Middle frontal gyrus (tissue), 1 donor: ENCODE measurements around the gene FGFRL1.
"Not testable (repeated sequence)": the region's sequence is repeated elsewhere in the genome, so short reads cannot be mapped to it uniquely, and the experiment has no call there.

Experiments used
- DNase-seq: peaks from one replicate; pipeline ENCODE4 v3.0.0-alpha.2; 2015; ENCODE audit warnings: low spot score; ENCODE audit errors: extremely low spot score

Gene FGFRL1

DNA sequence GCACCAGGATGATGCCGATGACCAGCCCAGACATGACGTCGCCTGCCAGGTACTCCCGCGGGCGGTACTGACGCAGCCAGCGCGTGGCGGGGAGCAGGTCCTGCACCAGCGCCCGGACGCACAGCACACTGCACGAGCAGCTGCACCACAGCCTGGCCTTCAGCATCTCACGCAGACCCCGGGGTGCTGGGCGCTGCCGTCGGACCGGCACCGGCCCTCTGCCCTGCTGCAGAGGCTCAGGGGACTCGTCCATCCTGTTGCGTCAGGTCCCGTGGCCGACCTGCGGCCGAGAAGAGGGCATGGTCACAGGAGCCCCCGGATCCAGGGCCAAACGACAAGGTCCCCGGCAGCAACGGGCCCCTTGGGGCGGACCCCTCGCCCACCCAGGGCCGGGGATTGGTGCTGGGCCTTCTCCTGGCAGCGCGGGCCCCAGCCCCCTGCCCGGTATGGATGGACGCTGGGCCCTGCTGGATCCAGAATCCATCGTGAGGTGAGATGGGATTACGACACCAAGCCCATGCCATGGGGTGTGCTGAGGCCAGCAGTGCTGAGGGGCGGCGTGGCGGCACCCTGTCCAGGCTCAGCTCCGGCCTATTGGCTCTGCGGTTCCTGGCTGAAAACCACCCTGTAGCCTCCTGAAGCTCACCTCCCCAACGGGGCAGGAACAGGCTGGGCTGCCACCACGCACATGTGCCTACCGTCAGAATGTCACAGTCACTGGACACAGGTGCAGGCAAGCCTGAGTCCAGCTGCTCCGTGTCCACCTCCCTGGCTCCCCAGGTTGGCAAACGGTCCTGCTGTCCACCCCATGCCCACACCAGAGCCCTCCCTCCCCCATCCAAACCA lies 19.8 kb upstream of the FGFRL1 start:
- no peak for DNase-seq

DNA sequence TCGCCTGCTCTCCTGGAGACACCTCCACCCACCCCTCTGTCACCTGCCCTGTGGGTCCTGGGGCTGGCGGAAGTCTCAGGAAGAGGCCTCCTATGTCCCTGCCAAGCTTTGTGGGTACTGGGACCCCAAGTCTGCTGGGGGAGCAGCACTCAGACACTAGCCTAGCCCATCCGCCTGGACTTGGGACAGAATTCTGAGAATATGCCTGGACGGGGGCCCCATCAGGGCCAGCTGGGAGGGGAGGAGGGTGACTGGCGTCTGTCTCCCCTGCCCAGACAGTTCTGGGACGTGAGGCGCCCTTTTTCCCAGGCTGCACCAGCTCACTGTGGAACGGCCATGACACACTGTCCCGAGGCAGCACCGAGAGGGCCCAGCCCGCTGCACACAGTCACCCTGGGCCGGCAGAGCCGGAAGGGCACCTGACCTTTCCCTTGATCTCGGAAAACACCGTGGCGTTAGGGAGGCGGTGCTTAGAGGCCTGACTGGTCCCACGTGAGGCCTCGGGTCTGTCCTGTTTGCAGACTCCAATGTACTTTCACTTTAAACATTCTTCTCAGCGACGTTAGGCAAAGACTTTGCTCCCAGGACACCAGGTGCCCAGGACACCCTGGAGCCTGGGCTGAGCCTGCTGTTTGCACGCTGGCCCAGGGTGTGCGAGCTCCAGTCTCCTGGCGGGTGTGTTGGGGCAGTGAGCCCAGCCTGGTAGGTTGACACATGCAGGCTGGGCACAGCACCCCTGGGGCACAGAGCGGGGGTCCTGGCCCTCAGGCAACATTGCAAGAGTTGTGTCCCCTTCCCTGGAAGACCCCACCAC lies 18.9 kb upstream of the FGFRL1 start:
- no peak for DNase-seq

DNA sequence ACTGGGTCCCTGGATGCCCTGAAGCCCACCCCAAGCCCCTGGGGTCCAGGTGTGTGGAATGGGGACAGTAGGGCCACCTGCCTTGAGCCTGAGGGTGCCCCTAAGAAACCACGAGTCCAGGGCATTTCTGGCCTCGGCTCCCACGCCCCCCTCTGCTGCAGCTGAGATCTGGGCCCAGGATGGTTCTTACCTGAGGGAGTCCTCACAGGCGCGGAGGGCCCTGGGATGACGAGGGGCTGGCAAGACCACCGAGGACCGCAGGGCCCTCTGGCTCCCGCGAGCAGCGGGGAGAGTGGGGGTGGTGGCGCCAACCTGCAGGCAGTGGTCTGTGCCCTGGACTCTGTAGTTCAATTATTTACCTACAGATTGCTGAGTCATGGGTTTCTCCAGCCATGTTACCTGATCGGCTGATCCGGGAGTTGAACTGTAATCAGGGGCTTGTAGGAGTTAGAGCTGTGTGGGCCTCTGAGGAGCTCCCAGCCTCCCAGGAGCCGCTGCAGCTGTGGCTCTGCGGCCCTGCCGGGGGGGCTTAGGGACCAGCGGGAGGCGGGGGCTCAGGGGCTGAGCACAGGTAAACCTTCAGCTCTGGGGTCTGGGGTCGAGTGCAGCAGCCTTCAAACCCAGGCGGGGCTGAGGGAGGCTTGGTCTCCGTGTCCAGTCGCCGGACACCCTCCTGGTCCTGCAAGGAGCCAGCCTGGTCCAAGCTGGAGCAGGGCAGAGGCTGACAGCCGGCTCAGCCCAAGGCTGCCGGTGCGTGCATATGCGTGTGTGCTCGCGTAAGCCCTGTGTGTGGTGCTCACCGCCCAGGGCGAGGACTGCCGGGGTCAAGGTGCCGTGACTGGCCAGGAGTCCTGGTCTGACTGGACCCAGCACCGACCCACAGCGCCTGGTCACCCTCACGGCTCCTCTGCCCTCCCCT lies 18.1 kb upstream of the FGFRL1 start, which contains the start of gene SLC26A1:
Gene SLC26A1, minus strand, starts transcription at position 294 of the 919 bp plus-strand sequence. CDS start 1,701 bp downstream, outside the sequence.
- DNase-seq: no peak

DNA sequence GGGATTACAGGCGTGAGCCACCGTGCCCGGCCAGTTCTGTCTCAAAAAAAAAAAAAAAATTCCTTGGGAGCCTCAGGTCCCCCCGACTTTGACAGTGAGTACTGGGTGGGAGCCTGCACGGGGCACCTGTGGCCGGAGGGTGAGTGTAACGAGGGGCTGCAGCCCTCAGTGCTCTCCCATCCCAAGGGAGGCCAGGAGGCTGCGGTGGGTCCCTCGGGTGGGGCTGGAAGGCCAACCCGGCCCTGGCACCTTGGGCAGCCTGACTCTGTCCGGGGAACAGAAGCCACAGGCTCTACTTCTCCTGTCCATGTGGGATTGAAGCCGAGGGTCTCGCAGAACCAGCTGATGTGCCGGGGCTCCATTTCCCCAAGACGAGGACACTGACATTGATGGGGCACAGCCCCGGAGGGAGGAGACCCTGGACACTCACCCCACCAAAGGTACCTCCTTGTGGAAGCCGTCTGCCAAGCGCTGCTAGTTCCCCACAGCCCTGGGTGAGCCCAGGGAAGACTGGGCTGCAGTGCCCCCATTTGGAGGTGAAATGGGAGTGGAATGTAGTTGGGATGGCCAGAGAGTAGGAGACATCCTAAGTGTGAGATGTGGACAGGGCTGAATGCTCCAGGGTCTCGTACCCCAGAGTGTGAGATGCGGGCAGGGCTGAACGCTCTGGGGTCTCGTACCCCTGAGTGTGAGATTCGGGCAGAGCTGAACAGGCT lies 16.0 kb upstream of the FGFRL1 start:
- no peak for DNase-seq

DNA sequence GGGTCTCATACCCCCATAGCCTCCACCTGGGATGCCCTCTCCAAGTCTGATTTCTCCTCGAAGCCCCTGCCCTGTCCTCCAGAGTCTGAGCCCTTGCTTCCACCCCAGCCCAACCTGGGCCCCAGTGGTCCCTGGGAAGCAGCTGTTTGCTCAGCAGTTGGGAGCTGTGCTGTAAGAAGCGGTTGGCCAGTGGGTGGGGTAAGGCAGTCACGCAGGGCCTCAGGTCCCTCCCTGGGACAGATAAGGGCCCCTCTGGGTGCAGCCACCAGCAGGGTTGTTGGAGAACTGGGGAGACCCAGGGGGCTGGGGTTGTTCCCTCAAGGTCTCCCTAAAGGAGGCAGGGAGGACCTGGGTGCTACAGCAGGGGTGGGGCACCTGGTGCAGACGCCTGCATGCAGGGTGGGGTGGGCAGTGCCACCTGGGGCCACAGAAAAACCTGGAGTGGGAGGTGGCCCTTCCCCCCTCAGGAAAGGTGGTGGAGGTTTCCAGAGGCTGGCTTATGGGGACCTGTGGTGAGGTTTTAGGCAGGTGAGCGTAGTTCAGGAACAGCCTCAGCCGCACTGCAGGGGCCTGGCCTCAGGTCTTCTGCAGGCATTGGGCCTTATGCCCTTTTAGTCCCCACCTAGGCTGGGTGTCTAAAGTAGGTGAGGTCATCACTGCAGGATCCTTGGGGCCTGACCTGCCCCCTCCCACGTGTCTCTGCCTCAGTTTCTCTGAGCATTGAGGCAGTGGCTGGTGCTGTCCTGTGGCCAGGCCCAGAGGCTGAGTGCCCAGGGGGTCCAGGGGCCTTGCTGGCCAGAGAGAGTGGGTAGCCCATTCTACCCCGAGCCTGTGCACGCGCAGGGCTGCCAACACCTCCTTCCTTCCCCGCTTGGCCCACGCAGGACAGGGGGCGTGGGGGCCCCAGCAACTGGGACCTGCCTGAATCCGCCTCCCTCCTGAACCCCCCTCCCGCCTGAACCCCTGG lies 15.1 kb upstream of the FGFRL1 start:
- DNase-seq: no peak

DNA sequence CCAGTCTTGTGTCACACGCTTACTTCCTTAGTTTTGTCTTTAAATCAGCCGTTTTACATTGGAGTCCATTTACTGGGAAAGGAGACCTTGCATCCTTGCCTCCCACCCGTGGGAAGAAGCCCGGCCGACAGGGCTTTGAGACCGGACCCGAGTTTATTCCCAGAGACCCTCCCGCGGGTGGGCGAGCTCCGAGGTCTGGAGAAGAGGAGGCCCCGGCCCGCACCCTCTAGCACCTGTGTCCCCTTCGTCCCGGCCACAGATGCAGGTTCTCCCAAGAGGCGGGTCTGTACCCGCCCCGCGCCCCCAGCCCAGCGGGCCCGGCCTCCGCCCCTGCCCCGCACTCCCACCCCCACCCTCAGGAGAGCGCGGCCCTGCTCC lies 14.4 kb upstream of the FGFRL1 start:
- no peak for DNase-seq

DNA sequence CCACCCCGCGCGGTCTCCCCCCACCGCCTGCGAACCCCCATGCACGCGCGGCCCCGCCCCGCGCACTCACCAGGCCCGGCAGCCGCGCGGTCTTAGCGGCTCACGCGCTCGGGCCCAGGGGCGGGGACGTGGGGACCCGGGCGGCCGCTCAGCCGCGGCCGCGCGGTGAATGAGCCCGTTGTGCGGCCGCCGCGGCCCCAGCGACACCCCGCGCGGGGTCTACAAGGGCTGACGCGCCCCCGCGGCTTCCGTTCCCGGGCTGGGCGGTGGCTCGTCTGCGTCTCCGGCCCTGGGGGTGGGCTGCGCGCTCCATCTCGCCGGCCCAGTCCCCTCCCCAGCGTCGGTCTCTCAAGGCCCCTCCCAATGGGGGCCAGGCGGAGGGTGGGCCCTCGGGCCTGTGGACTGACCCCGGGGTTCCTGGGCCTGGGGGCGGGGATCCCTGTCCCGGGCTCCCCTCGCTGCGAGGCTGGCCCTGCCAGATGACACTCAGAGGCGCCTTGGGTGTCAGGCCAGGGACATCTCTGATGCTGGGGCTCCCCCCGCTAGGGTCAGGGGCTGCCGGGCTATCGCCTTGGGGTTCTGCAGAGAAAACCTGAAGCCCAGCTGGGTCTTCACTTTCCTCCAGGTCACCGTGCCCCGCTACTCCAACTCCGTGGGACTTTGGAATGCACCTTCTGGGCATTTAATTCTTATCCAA lies 13.9 kb upstream of the FGFRL1 start:
- DNase-seq: no peak

DNA sequence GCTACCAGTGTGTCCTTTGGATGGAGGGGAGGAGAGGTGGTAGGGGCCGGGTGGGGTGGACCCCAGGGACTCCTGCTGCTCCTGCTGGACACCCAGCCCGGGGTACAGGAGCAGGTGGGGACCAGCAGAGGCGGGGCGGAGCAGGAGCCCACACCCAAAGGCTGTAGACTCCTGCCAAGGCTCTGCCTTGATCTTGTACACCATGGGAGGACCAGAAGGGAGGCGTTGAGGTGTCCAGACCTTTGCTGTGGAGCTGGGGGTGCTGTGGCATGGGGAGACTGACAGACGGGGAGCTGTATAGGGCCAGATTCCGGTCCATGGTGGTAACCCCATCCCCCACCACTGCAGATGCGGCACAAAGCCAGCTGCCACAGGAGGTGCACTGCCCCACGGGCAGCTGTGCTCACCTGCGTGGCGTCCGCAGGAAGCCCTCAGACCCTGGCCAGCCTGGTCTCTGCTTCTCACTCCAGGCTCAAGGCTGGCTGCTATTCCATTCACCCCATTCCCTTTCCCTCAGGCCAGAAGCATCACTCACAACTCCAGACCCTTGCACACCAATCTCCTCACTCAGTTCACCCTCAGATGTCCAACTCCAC lies 13.2 kb upstream of the FGFRL1 start:
- no peak for DNase-seq

DNA sequence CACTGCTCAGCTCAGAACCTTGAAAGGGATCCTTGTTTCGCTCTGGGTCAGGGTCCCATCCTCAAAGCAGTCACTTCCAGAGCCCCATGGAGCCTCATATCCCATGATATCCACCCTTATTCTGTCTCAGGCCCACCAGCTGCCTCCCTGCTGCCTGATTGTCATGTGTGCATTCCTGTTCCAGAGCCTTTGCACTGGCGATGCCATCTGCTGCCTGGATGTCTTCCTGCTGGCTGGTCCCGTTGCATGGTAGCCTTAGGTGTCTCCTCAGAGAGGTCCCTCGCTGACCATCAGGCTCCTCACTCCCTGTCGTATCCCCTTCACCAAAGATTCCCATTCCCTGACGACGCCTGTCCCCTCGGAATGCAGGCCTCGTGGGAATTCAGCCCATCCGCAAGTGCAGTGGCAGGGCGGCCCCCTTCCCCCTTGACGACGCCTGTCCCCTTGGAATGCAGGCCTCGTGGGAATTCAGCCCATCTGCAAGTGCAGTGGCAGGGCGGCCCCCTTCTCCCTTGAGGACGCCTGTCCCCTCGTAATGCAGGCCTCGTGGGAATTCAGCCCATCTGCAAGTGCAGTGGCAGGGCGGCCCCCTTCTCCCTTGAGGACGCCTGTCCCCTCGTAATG lies 12.1 kb upstream of the FGFRL1 start:
- not testable (repeated sequence) for DNase-seq

DNA sequence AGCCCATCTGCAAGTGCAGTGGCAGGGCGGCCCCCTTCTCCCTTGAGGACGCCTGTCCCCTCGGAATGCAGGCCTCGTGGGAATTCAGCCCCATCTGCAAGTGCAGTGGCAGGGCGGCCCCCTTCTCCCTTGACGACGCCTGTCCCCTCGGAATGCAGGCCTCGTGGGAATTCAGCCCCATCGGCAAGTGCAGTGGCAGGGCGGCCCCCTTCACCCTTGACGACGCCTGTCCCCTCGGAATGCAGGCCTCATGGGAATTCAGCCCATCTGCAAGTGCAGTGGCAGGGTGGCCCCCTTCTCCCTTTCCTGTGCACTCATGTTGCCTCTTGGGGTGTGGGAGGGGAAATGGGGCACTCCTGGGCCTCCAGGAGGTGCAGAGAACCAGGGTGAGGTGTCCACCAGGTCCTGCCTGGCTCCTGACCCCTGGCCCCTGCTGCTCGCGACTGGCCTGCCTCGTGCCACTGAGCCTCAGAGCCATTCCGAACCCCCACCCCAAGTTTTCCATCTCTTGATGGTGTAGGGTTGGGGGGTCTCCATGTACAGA lies 11.5 kb upstream of the FGFRL1 start:
- no peak for DNase-seq

DNA sequence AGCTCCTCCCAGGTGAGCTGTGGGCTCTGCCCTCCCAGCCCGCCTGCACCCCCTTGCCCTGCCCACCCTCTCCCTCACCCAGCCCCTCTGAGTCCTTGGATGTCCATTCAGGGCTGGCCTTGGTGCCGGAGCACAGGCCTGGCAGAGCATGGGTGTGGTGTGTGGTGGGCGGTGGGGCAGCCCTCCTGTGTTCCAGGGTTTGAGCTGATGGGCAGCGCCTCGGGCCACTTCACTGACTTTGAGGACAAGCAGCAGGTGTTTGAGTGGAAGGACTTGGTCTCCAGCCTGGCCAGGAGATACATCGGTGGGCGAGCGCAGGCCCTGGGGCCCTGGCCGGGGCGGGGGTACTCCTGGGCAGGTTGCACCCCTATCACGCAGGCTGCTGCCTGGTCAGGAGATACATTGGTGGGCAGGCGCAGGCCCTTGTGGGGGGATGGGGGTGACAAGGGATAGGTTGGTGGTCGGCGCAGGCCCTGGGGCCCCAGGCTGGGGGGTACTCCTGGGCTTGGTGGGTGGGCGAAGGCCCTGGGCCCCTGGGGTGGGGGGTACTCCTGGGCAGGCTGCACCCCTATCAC lies 10.7 kb upstream of the FGFRL1 start:
- DNase-seq: no peak

DNA sequence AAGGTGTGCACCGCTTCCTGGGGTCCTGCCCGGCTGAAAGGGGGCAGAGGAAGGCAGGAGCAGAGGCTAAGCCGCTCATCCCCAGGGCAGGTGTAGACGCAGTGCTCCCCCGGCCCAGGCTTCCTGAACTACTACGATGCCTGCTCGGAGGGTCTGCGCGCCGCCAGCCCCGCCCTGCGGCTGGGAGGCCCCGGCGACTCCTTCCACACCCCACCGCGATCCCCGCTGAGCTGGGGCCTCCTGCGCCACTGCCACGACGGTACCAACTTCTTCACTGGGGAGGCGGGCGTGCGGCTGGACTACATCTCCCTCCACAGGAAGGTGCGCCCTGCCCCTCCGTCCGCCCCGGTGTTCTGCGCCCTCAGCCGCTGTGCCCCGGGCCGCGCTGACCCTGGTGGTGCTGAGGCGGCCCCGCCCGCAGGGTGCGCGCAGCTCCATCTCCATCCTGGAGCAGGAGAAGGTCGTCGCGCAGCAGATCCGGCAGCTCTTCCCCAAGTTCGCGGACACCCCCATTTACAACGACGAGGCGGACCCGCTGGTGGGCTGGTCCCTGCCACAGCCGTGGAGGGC lies 9.8 kb upstream of the FGFRL1 start:
- no peak for DNase-seq

DNA sequence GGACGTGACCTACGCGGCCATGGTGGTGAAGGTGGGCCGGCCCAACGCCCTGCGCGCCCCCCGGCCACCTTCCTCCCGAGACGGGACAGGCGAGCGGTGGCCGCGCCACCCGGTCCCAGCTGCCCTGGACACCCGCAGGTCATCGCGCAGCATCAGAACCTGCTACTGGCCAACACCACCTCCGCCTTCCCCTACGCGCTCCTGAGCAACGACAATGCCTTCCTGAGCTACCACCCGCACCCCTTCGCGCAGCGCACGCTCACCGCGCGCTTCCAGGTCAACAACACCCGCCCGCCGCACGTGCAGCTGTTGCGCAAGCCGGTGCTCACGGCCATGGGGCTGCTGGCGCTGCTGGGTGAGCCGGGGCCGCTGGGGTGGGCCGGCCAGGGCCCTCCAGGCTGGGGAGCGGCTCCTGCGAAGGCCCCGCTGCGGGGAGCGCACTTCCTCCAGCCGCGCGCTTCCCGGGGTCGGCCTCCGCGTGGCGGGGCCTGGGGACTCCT lies 9.2 kb upstream of the FGFRL1 start:
- DNase-seq: no peak

DNA sequence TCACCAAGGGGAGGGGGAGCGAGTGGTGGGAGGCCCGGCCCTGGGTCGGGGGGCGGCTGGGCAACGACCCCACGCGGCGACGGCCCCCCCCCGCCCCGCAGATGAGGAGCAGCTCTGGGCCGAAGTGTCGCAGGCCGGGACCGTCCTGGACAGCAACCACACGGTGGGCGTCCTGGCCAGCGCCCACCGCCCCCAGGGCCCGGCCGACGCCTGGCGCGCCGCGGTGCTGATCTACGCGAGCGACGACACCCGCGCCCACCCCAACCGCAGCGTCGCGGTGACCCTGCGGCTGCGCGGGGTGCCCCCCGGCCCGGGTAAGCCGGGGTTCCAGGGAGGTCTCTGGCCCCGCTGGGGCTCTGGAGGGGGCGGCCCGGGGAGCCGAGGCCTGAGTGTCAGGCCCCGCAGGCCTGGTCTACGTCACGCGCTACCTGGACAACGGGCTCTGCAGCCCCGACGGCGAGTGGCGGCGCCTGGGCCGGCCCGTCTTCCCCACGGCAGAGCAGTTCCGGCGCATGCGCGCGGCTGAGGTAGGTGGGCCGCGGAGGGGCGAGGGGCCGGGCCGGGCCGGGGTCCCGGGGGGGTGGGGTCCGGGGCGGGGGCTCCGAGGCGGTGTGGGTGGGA lies 8.7 kb upstream of the FGFRL1 start:
- DNase-seq: no peak

DNA sequence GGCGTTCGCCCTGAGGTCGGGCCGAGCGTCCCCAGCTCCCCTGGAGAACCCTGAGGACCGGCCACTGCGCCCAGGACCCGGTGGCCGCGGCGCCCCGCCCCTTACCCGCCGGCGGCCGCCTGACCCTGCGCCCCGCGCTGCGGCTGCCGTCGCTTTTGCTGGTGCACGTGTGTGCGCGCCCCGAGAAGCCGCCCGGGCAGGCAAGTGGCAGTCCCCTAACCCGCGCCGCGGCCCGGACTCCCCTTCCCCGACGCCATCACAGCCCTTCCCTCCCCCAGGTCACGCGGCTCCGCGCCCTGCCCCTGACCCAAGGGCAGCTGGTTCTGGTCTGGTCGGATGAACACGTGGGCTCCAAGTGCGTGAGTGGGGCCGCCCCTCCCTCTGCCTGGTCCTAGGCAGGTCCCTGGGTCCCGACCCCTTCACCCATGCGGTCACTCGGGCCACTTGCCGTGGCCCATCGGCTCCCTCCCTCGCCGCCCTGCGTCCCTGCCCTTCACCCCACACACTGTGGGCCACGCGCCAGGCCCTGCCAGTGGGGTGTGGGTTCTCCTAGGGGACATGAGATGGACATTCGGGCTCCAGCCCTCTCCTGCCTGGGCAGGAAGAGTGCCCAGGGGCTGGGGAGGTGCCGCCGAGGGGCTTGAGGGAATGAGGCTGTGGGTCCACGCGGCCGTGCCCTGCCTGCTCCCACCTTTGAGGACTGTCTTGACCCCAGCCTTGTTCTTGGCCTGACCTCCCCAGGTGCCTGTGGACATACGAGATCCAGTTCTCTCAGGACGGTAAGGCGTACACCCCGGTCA lies 8.0 kb upstream of the FGFRL1 start:
- DNase-seq: no peak

DNA sequence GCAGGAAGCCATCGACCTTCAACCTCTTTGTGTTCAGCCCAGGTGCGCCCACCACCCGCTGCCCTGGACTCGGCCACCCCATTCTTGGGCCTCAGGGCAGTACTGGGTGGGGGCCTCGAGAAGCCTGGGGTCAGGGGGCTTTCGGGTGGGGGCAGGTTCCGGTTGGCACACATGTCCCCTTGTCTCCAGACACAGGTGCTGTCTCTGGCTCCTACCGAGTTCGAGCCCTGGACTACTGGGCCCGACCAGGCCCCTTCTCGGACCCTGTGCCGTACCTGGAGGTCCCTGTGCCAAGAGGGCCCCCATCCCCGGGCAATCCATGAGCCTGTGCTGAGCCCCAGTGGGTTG lies 7.4 kb upstream of the FGFRL1 start:
- DNase-seq: no peak
